OCI-LY1 (cell line): ENCODE data around the gene BMX.

ENCODE experiments used
- H2AFZ ChIP-seq: fragments of 200-600 bp; sonication (generic), shearing (Covaris generic); 2 replicates; pipeline ENCODE4 v1.6.0; 2014; ENCODE audit warnings: antibody characterized with exemption, mild to moderate bottlenecking, low read length
- H3F3A ChIP-seq: fragments of 200-600 bp; sonication (generic), shearing (Covaris generic); 2 replicates; pipeline ENCODE4 v1.6.0; 2014; ENCODE audit warnings: mild to moderate bottlenecking, antibody characterized with exemption, low read length, moderate library complexity; ENCODE audit not compliant: insufficient read depth
- H3K27ac ChIP-seq: fragments of 200-600 bp; sonication (generic); 2 replicates; pipeline ENCODE4 v1.5.1; 2014; ENCODE audit warnings: low read length, mixed run types, mild to moderate bottlenecking, low read depth; ENCODE audit not compliant: poor library complexity, severe bottlenecking
- H3K27me3 ChIP-seq: fragments of 200-600 bp; sonication (generic); 2 replicates; pipeline ENCODE4 v1.6.0; 2014; ENCODE audit warnings: antibody characterized with exemption, mild to moderate bottlenecking, low read length, moderate library complexity; ENCODE audit not compliant: insufficient read depth
- H3K36me3 ChIP-seq: fragments of 200-600 bp; sonication (generic); 2 replicates; pipeline ENCODE4 v1.6.1; 2014; ENCODE audit warnings: mild to moderate bottlenecking, antibody characterized with exemption, low read length, moderate library complexity, mixed read lengths; ENCODE audit not compliant: insufficient read depth
- H3K4me1 ChIP-seq: fragments of 200-600 bp; sonication (generic); 2 replicates; pipeline ENCODE4 v1.5.1; 2014; ENCODE audit warnings: mild to moderate bottlenecking, low read length, moderate library complexity; ENCODE audit not compliant: insufficient read depth, severe bottlenecking
- H3K4me2 ChIP-seq: fragments of 200-600 bp; sonication (generic), shearing (Covaris generic); 2 replicates; pipeline ENCODE4 v1.6.1; 2014; ENCODE audit warnings: low read length
- H3K4me3 ChIP-seq: fragments of 200-600 bp; sonication (generic); 2 replicates; pipeline ENCODE4 v1.5.1; 2014; ENCODE audit warnings: low read length, low read depth, mild to moderate bottlenecking, mixed read lengths; ENCODE audit not compliant: poor library complexity, severe bottlenecking
- H3K79me2 ChIP-seq: fragments of 200-600 bp; shearing (Covaris generic); 2 replicates; pipeline ENCODE4 v1.6.1; 2016; ENCODE audit warnings: mixed run types, low read length, mixed read lengths; ENCODE audit not compliant: insufficient read depth
- H3K9ac ChIP-seq: fragments of 200-600 bp; sonication (generic), shearing (Covaris generic); 2 replicates; pipeline ENCODE4 v1.6.1; 2014; ENCODE audit warnings: mild to moderate bottlenecking, low read length, mixed read lengths
- H3K9me2 ChIP-seq: fragments of 200-600 bp; sonication (generic), shearing (Covaris generic); 2 replicates; pipeline ENCODE4 v1.6.1; 2014; ENCODE audit warnings: low read depth, mild to moderate bottlenecking, low read length, mixed read lengths
- H3K9me3 ChIP-seq: fragments of 200-600 bp; shearing (Covaris generic); 2 replicates; pipeline ENCODE4 v1.6.1; 2014; ENCODE audit warnings: low read length, mixed read lengths
- H4K20me1 ChIP-seq: fragments of 200-600 bp; sonication (generic), shearing (Covaris generic); 2 replicates; pipeline ENCODE4 v1.6.0; 2016; ENCODE audit warnings: mild to moderate bottlenecking, low read length; ENCODE audit not compliant: insufficient read depth
- CTCF ChIP-seq: fragments of 200-600 bp; sonication (generic), shearing (Covaris generic); IDR thresholded peaks from 2 replicates; pipeline ENCODE4 v1.5.1; 2017; ENCODE audit warnings: mild to moderate bottlenecking, antibody characterized with exemption, low read length, moderate library complexity, mixed read lengths
- EZH2 ChIP-seq: fragments of 200-600 bp; sonication (generic), shearing (Covaris generic); IDR thresholded peaks from 2 replicates; pipeline ENCODE4 v1.8.0; 2017; ENCODE audit warnings: borderline replicate concordance, mixed run types, mild to moderate bottlenecking, antibody characterized with exemption, low read length, moderate library complexity, mixed read lengths

BMX gene

GRCh38 chrX:15483891-15484290 is 16.7 kb upstream of the BMX start:
- H3F3A ChIP-seq, result no peaks in the 10 kb centered on the region
- H3K79me2 ChIP-seq, result no peaks in the 10 kb centered on the region
- H3K27me3 ChIP-seq, result no peaks in the 10 kb centered on the region
- no peak overlapping the region for H3K27ac ChIP-seq
- no peaks in the 10 kb centered on the region for H3K9me2 ChIP-seq
- no peak overlapping the region for H3K9ac ChIP-seq
- no peaks in the 10 kb centered on the region for H3K36me3 ChIP-seq
- no peak overlapping the region for H3K4me3 ChIP-seq
- TF ChIP-seq EZH2 (no peak), CTCF (no peak)
- no peaks in the 10 kb centered on the region for H4K20me1 ChIP-seq
- no peak overlapping the region for H2AFZ ChIP-seq
- no peaks in the 10 kb centered on the region for H3K4me1 ChIP-seq
- H3K9me3 ChIP-seq, result no peaks in the 10 kb centered on the region
- no peak overlapping the region for H3K4me2 ChIP-seq

GRCh38 chrX:15492469-15492868 is 8.1 kb upstream of the BMX start:
- no peak overlapping the region for H3K27ac ChIP-seq

DNA sequence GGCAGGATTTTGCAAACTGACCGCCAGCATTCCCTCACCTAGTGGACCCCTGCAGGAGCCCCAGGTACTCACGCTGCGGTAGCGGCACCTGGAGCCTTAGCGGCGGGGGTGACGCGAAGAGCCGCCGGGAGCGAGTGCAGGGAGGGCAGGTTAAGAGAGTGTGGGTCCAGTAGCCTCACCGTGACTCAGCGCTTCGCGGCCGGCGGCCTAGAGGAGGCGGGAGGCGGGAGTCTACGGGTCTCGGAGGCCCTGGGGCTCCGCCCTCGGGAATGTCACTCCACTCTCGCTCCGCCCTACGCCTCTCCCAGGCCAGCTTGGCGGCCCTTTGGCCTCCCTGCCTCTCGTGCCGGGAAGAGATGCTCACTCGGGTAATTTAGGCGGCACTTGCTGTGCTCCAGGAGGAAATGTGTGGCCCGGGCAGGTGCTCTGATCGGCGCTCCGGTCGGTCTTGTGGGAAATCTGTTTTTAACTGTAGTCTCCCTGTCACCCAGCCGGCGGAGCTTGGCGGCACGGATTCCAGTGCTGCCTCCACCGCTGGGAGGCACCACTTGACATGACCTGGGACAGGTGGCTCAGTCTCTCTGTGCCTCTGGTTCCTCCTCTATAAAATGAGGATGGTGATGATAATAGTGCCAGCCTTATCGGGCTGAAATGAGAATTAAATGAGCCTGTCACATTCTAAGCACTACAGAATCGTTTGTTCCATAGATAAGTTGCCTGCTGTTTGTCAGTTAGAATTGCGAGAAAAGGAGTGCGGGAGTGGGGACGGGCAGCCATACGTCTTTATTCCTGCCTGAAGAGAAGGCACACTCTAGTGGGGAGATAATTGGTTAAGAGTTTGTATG is 7.3 kb upstream of the BMX start, which contains the start of gene PIR:
Gene PIR (minus strand): TSS at position 216 of the 845 bp plus-strand sequence. CDS start 2,076 bp downstream, outside the sequence.
- Histone ChIP-seq H3K36me3 (no peaks in the 10 kb centered on the region), H3K4me1 (peaks cover 6% of the 10 kb centered on the region), H4K20me1 (no peaks in the 10 kb centered on the region), H2AFZ (no peak within 1 kb of the TSS), H3K4me2 (peak within 1 kb of the TSS; percentile 50), H3K27ac (no peak within 1 kb of the TSS), H3K27me3 (no peaks in the 10 kb centered on the region), H3K9me2 (no peaks in the 10 kb centered on the region), H3K4me3 (peak within 1 kb of the TSS; percentile 41), H3K9ac (no peak within 1 kb of the TSS; the same call in 1 of the 2 replicates), H3K79me2 (no peaks in the 10 kb centered on the region), H3K9me3 (no peaks in the 10 kb centered on the region), H3F3A (no peaks in the 10 kb centered on the region)
- TF ChIP-seq CTCF, result peak; percentile 20; the same call in 1 of the 2 replicates
- no peak for TF ChIP-seq EZH2

More at GRCh38 chrX:15492469-15492868, 8.1 kb upstream of the BMX start:
- no peaks in the 10 kb centered on the region for H3F3A ChIP-seq
- H2AFZ ChIP-seq, result no peak overlapping the region
- no peaks in the 10 kb centered on the region for H3K79me2 ChIP-seq
- no peak overlapping the region for H3K4me2 ChIP-seq
- H3K4me3 ChIP-seq, result no peak overlapping the region
- TF ChIP-seq CTCF (no peak), EZH2 (no peak)
- no peaks in the 10 kb centered on the region for H3K9me3 ChIP-seq
- no peaks in the 10 kb centered on the region for H3K36me3 ChIP-seq
- H4K20me1 ChIP-seq, result no peaks in the 10 kb centered on the region
- no peaks in the 10 kb centered on the region for H3K27me3 ChIP-seq
- H3K9me2 ChIP-seq, result no peaks in the 10 kb centered on the region
- H3K9ac ChIP-seq, result no peak overlapping the region
- H3K4me1 ChIP-seq, result peaks cover 6% of the 10 kb centered on the region
